ENCODE results near the gene DENND5B. TPM values are rescaled to one million over a fixed set of nuclear protein-coding genes. Genes with fewer than 3 reads are reported as not detected.
"Not testable (repeated sequence)": the region's sequence is repeated elsewhere in the genome, so short reads cannot be mapped to it uniquely, and the experiment has no call there.

DENND5B gene
- 10 to 100 TPM; 12.3 to 26.1 (median 16.9) TPM for polyA plus RNA-seq (ENCODE audit: insufficient read length in 10 of 10)
- long read RNA-seq, donor 1: 0 reads
- long read RNA-seq, donor 2: 0 reads
- long read RNA-seq, donor 3: 0 reads
- long read RNA-seq, donor 4, full-length matches to known transcripts: 1 of 1 reads
- long read RNA-seq, donor 4, partial matches to known transcripts: 0 of 1 reads
- long read RNA-seq, donor 4, other reads (novel, unspliced or antisense): 0 of 1 reads
- long read RNA-seq, donor 5, full-length matches to known transcripts: 1 of 1 reads
- long read RNA-seq, donor 5, partial matches to known transcripts: 0 of 1 reads
- long read RNA-seq, donor 5, other reads (novel, unspliced or antisense): 0 of 1 reads
- long read RNA-seq, donor 6, full-length matches to known transcripts: 1 of 1 reads
- long read RNA-seq, donor 6, partial matches to known transcripts: 0 of 1 reads
- long read RNA-seq, donor 6, other reads (novel, unspliced or antisense): 0 of 1 reads
- long read RNA-seq, donor 7: 0 reads
- long read RNA-seq, donor 8: 0 reads
- long read RNA-seq, donor 9: 0 reads

DNA sequence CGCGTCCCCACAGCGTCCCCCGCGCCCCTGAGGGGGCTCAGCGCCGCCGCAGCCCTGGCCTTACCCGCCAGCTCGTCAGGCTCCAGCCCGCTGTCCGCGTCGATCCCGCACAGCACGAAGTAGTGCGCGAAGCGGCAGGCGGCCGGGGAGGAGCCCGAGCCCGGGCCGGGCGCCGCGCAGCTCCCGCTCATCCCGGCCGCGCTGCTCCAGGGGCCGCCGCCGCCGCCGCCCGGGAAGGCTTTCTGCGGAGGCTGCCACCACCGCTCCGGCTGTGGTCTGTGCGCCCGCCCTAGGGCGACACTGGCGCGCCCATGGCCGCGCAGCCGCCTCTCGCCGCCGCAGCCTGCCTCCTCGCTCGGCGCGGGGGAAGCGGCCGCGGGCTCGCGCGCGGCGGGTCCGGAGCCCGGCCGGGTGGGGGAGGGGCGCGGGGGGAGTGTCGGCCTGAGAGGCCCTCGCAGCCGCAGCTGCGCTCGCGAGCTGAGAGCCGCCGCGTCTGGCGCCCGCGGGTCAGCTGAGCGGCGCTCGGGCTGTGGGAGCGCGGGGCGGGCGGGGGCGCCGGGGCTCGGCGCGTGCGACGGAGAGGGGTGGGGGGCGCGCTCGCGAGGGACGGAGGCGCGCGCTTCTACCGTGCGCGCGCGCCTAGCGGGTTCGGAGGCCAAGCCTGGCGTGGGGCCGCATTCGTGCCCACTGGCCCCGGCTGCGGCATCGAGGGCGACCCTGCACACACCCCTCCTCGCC, at the start of gene DENND5B:
TSS of gene DENND5B (minus strand) at position 495 of the 738 bp plus-strand sequence. CDS start at position 191, 304 bp downstream.
- DNase-seq: peak; percentile 81 to 89 (median 88)

DNA sequence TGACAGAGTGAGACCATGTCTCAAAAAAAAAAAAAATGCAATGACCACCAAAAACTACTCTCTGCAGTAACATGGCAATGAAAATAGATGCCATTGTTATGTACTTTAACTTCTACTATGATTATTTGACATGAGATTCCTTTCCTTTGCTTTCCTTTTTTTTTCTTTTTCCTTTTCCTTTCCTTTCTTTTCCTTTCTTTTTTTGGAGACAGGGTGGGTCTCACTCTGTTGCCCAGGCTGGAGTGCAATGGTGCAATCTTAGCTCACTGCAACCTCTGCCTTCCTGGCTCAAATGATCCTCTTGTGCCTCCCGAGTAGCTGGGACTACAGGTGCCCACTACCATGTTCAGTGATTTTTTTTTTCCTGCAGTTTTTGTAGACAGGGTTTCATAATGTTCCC, 43.7 kb upstream of the DENND5B start:
- no peak for DNase-seq

DNA sequence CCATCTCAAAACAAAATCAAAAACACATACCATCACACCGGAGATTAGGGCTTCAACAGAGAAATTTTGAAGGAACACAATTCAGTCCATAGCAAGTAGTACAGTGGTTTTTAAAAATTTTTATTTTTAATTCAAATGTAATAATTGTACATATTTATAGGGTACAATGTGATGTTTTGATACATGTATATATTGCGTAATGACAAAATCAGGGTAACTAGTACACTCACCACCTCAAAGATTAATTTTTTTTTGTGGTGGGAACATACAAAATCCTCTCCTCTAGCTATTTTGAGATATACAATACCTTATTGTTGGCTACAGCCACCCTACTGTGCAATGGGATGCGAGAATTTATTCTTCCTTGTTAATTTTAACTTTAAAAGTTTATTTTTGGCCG, 42.5 kb upstream of the DENND5B start:
- no peak for DNase-seq

DNA sequence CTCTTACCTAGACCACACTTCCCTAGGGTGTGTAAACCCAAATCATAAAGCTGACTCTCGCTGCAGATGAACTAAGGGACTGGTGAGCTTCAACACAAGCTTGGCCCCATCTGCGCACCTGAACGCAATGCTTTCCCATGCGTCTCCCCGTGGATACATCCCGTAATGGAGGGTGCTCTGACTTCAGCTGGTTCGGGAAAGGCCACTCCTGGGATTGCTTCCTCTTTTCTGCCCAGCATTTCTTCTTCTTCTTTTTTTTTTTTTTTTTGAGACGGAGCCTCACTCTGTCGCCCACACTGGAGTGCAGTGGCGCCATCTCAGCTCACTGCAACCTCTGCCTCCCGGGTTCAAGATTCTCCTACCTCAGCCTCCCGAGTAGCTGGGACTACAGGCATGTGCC, 40.9 kb upstream of the DENND5B start:
- no peak for DNase-seq

DNA sequence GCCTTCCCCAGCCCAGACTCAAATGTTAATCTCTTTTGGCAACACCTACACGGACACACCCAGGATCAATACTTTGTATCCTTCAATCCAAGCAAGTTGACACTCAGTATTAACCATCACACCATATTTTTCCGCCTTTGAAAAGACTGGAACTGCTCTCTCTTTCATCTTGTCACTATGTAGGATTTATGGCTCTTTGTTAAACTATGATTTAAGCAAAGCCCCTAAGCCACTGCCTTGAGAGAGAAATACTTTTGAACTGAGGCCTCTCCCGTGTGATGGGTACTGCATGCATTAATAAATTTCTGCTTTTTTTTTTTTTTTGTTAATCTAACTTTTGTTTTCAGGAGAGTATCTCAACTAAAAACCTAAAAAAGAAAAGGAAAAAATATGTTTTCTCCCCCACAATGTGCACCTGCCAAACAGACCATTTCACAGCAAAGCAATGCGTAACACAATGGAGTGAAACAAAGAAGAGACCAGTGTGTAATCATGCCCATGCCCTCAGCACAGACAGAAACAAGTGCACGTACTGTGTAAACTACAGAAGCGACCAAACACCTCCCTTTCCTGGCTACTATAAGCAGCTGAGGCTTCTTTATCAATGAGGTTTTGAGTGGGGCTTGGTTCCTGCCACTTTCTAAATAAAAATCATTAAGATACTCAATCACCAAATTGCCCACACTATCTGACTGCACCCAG, 40.2 kb upstream of the DENND5B start:
- DNase-seq: no peak

DNA sequence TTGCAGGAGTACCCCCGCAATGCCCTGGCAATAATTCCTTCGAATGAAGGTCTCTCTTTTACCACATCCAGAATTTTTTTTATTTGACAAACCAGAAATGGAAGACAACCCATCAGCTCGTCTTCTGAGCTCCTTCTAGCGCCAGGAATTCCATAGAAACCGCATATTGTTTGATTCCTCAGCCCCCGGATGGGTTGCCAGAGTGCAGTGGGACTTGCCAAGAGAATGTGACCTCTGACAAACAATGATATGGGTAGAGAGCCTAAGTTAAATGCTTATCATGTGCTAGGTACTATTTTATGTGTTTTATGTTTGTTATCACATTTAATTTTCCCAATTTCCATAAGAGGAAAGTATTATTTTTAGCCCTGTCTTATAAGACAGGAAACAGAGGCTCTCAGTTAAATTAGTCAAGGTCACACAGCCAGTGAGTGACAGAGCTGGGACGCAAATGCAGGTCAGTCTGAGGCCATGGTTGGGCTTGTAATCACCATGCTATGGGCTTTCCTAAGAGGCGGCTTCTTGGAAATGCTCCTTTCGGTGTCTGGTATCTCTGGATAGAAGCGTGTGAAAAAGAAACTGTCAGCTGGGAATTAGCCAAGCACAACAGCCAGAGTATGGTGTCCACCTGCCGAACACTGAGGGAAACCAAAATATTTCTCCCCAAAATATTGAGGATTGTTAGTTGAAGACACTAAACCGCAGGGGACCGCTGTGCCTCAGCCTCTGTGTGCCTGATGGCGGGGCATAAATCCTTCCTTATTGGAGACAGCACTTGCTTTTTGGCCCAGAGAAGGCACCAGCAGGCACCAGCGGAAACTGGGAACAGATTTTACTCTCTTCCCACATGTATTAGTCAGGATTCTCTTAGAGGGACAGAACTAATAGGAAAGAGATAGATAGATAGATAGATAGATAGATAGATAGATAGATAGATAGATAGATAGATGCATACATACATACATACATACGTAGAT, 39.1 kb upstream of the DENND5B start:
- peak; percentile 54 to 74 (median 58) for DNase-seq

DNA sequence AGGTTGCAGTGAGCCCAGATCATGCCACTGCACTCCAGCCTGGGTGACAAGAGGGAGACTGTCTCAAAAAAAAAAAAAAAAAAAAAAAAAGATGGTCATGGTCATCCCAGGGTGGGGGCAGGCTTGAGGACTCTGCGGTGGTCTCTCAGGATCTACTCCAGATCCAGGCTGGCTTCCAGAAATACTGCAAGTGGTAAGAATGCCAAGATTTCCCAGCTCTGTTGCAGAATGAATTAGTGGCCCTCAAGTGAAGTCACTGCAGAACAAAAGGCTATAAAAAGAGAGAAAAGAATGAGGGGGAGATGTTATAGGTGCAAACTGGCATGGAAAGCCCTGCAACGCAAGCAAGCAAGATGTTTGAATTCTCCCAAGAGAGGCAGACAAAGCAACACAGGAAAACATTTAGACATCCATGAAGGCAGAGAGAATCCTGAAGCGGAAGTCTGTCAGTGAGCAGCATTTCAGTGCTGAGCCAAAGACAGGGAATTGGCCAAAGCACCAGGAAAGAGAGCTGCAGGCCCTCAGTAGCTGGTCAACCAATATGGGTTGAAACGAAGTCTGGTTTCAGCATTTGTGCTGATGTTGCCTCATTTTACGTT, 36.6 kb upstream of the DENND5B start:
- peak in 1 of 3 donors; percentile 65 for DNase-seq

DNA sequence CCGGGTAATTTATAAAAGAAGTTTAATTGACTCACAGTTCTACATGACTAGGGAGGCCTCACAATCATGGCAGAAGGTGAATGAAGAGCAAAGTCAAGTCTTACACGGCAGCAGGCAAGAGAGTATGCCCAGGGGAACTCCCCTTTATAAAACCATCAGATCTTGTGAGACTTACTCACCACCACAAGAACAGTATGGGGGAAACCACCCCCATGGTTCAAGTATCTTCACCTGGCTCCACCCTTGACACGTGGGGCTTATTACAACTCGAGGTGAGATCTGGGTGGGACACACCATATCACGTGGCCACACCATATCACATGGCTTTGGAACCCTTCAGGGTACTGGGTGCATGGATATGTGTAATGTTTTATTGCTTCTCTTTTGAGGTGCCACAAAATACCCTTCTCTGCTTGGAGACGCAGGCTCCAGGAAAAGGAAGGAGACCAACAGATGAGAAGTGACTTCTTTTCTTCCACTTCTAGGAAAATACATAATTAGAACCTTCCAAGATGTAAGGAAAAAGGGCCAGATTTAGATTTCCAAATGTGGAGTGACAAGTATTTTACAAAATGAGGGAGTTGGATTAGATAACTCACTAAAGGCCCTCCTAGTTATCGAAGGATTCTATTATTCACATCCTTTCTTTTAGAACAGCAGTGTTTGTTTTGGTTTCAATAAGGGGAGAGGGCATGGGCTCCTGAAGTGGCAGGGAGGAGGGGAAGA, 35.5 kb upstream of the DENND5B start:
- DNase-seq: no peak

DNA sequence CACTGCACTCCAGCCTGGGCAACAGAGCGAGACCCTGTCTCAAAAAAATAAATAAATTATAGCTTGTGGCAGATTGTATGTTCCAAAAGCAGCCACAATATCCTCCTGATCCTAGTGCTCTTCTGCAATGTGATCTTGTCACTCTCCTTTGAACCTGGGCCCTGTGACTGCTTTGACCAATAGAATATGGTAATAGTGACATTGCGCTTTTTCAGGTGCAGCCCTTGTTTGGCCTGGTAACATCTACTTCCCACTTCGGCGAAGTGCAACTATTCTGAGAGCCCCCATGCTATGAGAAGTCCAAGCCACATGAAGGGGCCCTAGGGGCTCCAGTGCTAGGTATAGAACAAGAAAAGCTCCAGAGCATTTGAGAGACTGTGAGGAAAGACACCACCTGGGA, 31.1 kb upstream of the DENND5B start:
- DNase-seq: no peak

DNA sequence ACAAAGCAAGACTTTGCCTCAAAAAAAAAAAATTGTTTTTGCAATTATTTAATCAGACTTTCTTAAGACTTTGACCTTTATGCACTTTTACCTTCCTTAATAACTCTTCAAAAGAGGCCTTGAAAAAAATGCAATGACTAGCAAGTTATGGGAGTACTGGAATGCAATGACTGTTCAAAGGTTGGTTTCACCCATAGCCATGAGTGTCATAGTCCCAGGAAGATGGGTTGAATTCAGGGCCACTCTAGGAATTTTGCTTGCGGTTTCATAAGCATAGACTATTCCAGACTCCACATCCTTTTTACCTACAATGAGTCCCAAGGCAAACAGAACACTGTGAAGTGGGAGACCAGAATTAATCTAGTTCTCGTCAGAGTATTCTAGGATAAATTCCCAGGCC, 29.4 kb upstream of the DENND5B start:
- DNase-seq: no peak

DNA sequence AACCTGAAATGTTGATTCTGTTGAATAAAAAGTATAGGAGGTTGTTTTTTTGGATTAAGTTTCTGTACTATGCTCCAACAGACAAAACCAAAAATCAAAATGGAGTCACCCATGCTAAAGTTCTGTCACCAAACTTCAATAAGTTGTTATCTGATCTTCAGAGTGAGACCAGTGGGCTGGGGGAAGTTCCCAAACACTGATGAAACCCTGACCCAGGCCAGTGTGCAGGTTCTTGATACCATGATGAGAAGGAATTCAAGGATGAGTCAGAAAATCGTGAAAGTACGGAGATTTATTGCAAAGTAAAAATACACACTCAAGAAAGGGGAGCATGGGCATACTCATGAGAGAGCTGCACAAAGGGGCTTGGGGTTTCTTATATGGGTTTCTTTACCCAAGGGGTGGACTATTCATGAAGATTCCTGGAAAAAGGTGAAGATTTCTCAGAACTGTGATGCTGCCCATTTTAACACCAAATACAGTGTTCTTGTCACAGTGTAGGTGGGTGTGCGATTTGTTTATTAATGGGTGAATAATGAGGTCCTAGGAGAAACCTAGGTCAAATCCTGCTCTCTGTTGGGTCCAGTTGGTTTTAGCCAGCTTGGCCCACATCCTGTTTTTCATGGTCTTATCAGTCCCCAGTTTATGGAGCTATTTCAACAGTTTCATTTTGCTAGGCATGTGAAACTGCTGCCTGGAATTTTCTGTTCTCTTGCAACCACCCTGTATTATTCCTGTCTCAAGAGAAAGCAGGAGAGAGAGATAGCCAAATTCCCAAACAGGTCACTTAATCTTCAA, 27.5 kb upstream of the DENND5B start:
- no peak for DNase-seq

DNA sequence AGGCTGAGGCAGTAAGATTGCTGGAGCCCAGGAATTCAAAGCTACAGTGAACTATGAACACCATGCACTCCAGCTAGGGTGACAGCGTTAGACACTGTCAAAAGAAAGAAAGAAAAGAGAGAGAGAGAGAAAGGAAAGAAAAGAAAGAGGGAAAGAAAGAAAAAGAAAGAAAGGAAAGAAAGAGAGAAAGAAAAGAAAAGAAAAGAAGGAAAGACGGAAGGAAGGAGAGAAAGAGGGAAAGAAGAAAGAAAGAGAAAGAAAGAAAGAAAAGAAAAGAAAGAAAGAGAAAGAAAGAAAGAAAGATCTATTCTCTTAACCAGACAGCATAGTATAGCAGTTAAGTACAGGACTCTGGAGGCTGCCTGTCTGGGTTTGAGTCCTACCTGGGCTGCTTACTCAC, 21.9 kb upstream of the DENND5B start:
- no peak for DNase-seq

DNA sequence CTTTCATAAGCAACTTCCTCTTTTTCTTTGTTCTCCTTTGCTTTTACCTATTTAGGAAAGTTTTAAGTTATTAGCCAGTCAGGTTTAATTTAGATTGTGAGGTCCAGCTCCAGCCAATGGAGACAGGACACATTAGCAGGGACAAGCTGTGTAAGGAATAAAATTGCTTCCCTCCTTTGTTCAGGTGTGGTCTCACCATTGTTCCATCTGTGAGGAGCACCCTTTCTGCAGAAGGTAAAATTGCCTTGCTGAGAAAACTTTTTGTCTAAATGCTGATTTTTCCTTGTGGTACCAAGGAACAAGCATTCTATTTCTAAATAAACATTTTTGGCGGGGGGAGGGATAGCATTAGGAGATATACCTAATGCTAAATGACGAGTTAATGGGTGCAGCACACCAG, 17.4 kb upstream of the DENND5B start:
- DNase-seq: not testable (repeated sequence)

DNA sequence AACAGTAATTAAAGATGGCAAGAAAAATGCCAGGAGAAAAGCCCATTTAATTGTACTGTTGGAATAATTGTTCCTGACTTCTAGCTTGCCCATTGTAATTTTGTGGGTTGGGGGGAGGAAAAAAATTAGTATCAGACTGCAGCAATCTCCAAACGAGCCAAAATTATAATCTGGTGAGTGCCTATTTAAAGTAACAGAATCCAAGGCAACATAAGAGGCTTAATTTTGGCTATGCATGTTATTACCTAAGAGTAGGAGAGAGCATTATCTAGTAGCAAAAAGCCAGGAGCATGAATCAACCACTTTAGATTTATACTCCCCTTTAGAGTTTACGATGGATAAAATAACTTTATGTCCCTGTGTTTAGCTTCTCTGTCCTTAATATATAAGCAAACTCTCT, 14.6 kb upstream of the DENND5B start:
- no peak for DNase-seq

DNA sequence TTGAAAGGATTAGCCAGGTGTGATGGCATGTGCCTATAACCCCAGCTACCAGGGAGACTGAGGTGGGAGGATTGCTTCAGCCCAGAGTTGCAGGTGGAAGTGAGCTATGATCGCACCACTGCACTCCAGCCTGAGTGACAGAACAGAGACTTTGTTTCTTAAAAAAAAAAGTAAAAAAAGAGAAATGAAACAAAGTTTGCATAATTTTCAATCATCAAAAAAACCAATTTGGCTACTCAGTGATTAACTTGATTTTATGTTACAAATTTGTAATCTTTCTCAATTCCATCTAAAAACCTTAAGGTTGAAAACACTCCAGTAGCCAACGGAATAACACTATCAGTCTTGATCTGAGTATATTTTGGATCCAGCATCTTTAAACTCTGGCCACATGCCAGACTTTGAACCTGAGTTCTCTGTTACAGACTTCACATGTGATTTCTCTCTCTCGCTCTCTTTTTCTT, 12.6 kb upstream of the DENND5B start:
- DNase-seq: no peak

DNA sequence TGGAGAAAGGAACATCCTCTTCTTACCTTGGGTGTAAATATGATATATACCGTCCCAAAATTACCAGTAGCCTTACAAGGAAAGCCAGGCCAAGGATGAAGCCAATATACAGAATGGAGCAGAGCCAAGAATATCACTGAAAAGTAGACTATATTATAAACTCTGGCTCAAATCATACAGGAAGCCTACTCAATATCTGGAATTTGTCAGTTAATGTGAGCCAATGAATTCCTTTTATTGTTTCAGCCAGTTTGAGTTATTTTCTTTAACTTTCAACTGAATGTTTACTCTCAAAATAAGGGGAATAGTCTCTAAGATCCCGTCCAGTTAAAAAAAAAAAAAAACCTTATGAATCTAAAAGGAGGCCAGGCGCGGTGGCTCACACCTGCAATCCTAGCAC, 9.8 kb upstream of the DENND5B start:
- no peak for DNase-seq

DNA sequence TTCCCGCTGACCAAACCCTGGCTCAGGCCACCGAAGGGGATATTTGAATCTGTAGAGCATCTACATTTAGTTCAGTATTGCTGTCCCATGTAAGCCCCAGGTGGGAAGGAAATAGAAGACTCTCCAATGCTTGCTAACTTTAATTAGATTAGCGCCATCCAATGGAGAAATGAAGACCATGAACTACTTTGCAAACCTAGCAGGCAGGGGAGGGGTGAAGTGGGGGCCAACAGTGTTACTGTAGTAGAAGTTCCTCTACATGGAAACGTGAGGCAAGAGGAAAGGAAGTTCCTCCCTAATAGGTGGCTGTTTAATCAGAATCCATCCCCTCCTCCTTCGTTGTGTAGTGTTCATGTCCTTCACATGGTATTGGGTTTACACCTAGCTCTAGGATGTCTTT, 9.3 kb upstream of the DENND5B start:
- DNase-seq: no peak

DNA sequence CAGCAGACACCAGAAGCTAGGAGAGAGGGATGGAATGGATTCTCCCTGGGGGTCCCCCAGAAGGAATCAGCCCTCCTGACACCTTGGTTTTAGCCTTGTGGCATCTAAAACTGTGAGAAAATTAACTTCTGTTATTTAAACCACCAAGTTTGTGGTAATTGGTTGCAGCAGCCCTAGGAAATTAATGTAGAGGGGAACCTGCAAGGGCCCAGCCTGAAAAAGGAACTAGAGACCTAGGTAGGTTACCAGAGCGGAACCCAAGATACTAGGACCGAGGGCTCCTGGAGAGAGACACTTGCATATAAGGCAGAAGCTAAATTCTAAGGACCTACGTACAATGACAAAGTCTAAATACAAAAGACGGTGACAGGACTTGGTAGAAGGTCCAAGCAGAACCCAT, 8.1 kb upstream of the DENND5B start:
- no peak for DNase-seq

DNA sequence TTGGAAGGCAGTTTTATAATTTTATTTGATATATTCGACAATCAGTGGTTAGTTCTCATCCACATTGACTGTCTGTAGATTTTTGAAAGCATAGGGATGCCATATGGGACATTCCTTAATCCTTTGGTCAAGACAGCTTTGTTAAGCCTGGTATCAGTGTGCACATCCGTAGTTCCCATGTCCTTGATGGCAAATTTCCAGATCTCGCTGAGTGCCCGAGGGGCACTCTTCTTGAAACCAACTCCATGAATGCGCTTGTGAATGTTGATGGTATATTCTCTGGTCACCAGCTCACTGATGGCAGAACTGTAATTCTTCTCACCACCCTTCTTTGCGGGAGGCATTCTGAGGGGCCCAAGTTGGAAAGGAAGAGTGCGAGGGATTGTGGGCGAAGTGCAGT, 6.1 kb upstream of the DENND5B start:
- DNase-seq: no peak
